ENCODE data around the gene SH3D19. TPM values are rescaled to one million over a fixed set of nuclear protein-coding genes. Genes with fewer than 3 reads are reported as not detected.

SH3D19 gene
- total and polyA plus RNA-seq, 2 of the 4 experiments (the other 2 are of a cell fraction): 14.4 to 27.2 TPM

- Histone ChIP-seq H3K4me1 (ENCODE audit: control insufficient read depth, insufficient read depth, low read length) (peaks cover 2% of the 10 kb centered on the region; the same call in 1 of the 2 replicates), H3K23ac (ENCODE audit: low read depth, low read length) (no peak overlapping the region), H3K9me3 (ENCODE audit: control insufficient read depth, insufficient read depth, low read length) (peaks cover 2% of the 10 kb centered on the region; the same call in 1 of the 2 replicates), H2AK5ac (ENCODE audit: low read depth, low read length) (no peak overlapping the region), H2BK120ac (ENCODE audit: low read depth, low read length) (no peak overlapping the region), H3K27ac (ENCODE audit: insufficient read depth, low read length) (no peak overlapping the region), H2BK5ac (ENCODE audit: low read depth, low read length, poor library complexity, severe bottlenecking) (no peak overlapping the region), H3K4me3 (ENCODE audit: insufficient read depth, low read depth, low read length) (no peak overlapping the region), H3K4me2 (ENCODE audit: low read depth, low read length) (no peak overlapping the region), H4K8ac (ENCODE audit: low read depth in 2 of 2, low read length in 2 of 2) (no peak overlapping the region), H2AFZ (replicated peaks; ENCODE audit: low read length, poor library complexity) (no peak overlapping the region), H4K5ac (ENCODE audit: low read depth, low read length) (no peak overlapping the region), H3K36me3 (ENCODE audit: control insufficient read depth, insufficient read depth, low read length) (no peaks in the 10 kb centered on the region), H4K91ac (ENCODE audit: insufficient read depth, low read depth, low read length) (no peak overlapping the region), H4K20me1 (ENCODE audit: insufficient read depth, low read length) (no peaks in the 10 kb centered on the region), H2AK9ac (replicated peaks; ENCODE audit: low read depth, low read length, poor library complexity) (no peak overlapping the region), H3K18ac (ENCODE audit: low read depth, low read length) (no peak overlapping the region), H2BK15ac (ENCODE audit: low read depth, low read length) (no peak overlapping the region), H3K56ac (ENCODE audit: extremely low read depth, insufficient read depth, low read length) (no peak overlapping the region), H3K14ac (replicated peaks; ENCODE audit: low read depth, low read length) (no peak overlapping the region), H3K4ac (ENCODE audit: low read depth, low read length) (no peak overlapping the region), H2BK20ac (ENCODE audit: low read depth, low read length) (no peak overlapping the region), H3K9me1 (ENCODE audit: insufficient read depth, low read length) (no peaks in the 10 kb centered on the region), H3K27me3 (ENCODE audit: control insufficient read depth, insufficient read depth, low read length) (peaks cover 10% of the 10 kb centered on the region; the same call in 1 of the 2 replicates), H3K9ac (ENCODE audit: low read depth, low read length) (no peak overlapping the region), H3K79me1 (ENCODE audit: low read depth in 1 of 2, low read length in 2 of 2) (no peaks in the 10 kb centered on the region)
- intact Hi-C loops (cut with micrococcal nuclease): no loop called here
- POLR2A ChIA-PET (ENCODE audit: unreplicated experiment): no interaction called here
- CTCF ChIA-PET: interaction anchor here (1.0 kb wide), 1 partner anchor 17 kb away, joined by 3 read pairs; no protein-coding TSS in a partner anchor
- BruUV-seq (replicated peaks): no TSS peak
- WGBS, 2 experiments (ENCODE audit: extremely low coverage in 2 of 2, insufficient read length in 1 of 2): no CpG with 5 or more reads among the region's 2 CpGs
- no peak for TF ChIP-seq POLR2A (IDR thresholded peaks at IDR 0.05; ENCODE audit: low read depth, low read length)
- no peak for TF ChIP-seq BHLHE40 (IDR thresholded peaks at IDR 0.05; ENCODE audit: low read depth, low read length)
- TF ChIP-seq CEBPB (IDR thresholded peaks at IDR 0.05; ENCODE audit: low read depth, low read length): 0 out of 2 replicates have a peak, but pooled peaks have one; percentile 14
- in situ Hi-C loops (cut with MboI; ENCODE audit: low sequenced_read_pairs): no loop called here
- DNase-seq (no peak), ATAC-seq (ENCODE audit: low read depth) (no peak)
- dilution Hi-C loops (cut with HindIII; ENCODE audit: low sequenced_read_pairs, unreplicated experiment): no loop called here
Measured at GRCh38 chr4:151344948-151345347, 19.5 kb upstream of the SH3D19 start.
